ENCODE results near the gene ZNF283. TPM values are rescaled to one million over a fixed set of nuclear protein-coding genes. Genes with fewer than 3 reads are reported as not detected.

The ZNF283 gene
- total RNA-seq, result 5.4 and 20.7 TPM in 2 replicates

DNA sequence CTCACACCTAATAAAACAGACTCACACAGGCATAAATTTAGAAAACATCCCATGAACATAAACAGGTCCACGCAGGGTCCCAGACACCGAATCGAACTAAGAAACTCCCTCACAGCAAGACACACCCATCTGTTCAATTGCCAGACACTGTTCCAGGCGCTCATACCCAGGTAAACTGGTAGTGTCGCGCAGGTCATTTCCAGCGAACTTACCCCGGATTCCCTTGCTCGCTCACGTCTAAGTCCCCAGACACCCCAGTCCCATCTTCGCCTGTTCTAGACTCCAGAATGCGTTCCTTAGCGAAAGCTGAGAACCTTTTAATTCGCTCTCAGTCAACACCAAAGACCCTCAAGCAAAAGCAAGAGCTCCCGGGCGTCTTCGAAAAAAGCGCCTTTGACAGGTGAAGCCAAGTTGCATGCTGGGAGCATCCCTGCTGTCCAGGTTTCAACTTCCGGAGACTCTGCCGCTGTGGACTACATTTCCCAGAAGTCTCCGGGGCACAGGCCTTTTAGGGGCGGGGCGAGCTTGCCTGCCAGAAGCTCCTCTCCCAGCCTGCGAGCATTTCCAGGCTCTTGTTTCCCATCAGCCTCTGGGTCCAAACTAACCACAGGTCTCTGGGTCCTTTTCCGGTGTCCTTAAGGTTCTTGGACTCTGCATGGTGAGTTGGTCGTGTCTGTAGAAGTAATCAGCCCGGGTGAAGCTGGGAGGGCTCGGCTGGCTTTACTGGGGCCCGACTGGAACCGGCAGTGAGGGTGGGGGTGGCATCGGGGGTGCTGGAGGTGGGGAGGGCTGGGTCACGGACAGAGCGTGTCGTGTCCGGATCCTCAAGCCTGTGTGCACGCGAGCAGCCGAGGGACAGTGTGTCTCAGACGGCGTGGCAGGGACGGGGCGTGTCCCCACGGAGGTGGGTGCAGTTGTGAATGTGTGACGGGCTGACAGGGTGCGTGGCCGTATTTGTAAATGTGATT is at the start of gene ZNF283:
Gene ZNF283 (plus strand): TSS at position 535 of the 968 bp plus-strand sequence. CDS start 6,184 bp downstream, outside the sequence.
- DNase-seq (ENCODE audit: low read depth), result peak; percentile 92

DNA sequence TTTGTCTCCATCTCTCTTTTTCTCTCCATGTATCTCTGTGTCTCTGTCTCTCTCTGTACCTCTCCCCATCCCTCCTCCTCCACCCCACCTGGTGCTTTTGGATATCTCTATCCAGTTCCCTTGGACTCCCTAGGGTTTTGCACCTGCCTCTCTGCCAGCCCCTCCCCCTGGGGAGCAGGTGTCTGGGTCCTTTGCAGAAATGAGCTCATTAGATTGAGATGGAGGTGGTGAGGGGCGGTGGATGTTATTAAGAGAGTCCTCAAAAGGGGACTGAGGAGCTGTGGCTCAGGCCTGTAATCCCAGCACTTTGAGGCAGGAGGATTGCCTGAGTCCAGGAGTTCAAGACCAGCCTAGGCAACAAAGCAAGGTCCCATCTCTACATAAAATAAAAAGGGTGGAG is 48.5 kb upstream of the ZNF283 start:
- no peak for DNase-seq (ENCODE audit: low read depth)

DNA sequence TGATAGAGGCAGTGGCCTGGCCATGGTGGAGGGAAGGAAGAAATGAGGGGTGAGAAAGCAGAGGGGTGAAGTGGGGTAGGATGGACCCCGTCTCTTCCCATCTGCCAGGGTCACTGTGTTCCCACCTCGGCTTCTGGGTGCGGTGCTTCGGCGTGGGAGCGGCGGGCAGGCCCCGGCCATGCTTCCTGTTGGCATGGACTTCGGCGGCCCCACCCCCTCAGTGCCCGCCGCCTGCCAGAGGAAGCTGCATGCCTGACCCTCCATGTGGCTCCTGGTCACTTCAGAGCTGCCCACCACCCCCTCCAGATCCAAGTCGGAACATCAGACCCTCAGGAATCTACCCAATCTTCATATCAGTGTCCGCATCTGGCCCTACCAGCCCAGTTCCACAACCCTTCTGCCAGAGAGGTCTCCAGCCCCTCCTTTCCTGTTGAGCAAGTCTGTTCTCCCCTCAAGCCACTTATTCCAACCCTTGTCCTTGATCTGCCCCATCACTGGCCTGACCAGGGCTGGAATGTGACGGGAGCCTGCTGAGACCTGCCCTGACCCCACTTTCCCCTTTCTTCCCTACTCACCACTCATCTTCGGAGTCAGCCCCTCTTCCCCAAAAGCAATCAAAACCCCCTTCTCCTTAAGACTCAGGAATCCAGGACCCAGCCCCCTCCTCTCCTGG is 47.8 kb upstream of the ZNF283 start:
- DNase-seq (ENCODE audit: low read depth), result no peak

DNA sequence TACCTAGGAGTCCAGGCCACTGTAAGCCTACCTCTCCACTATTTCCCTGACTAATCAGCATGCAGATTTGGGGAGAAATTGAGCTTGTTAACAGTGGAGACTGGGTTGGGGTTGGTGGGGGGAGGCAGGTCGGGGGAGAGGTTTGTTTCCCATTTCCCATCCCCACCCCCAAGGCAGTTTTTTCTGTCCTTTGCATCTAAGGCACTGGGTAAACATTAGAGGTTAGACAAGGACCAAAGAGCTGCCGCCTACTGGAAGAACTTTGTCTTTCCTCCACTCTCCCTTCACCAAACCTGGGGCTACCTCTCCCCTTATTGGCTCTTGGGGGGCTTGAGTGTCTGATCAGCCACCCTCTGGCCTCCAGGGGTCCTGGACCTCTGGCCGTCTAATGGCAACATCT is 47.3 kb upstream of the ZNF283 start:
- no peak for DNase-seq (ENCODE audit: low read depth)

DNA sequence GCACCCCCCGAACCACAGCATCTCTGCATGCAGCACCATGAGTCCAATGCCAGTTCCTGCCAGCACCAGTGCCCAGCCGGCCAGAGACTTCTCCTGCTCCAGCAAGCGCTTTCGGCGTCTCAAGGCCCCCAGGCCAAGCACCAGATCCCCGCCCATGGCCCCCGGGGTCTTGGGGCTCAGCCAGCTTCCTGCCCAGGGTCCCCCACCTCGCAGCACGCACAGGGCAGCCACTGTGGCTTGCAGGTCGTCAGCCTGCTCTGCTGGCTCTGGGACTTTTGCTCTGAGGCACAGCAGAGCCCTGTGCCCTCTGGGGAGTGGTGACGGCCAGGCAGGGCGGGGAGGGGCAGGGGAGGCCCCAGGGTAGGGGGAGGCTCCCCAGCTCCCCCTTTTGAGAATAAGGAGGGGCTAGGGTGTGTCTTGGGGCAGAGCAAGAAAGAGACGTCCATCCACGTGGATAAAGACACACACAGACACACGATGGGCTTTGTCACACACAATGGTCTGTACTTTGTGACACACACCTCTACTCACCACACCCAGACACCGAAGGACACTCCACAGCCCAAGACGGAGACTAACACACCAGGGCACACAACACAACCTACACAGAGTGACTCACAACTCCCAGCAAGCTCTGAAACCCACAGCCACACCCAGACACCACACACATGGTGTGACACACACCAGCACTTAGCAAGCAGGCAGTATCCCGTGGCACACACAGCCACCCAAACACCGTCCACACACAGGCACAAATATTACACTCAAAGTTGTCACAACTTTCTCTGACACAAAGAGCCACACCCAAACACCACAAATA is 46.2 kb upstream of the ZNF283 start, which contains the start of gene KCNN4:
Gene KCNN4 (minus strand): TSS at position 268 of the 820 bp plus-strand sequence. CDS start 112 bp downstream, at position 156.
- DNase-seq (ENCODE audit: low read depth), result peak; percentile 68

DNA sequence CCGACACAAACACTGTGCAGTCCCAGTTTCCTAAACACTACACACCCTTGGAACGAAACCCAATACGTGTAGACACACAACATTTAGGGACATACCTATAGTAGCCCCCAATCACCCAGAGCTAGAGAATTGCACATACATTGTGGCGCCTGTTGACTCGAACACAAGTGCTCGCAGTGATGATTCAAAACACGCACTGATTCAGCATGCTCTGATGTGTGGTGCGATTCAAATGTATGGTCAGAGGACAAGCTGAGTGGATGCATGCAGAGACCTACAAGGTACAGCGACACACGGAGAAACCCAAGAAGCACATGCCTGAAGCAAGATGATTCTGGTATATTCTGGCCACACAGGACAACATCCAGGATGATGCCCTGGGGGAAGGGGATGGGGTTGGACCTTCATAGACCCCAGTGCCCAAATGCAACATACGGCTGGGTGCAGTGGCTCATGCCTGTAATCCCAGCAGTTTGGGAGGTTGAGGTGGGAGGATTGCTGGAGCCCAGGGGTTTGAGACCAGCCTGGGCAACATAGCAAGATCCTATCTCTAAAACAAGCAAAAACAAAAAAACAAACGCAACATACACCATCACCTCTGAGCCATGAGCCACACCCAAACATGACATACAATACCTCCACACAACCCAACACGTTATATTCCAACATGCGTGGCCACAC is 45.4 kb upstream of the ZNF283 start:
- DNase-seq (ENCODE audit: low read depth), result no peak

DNA sequence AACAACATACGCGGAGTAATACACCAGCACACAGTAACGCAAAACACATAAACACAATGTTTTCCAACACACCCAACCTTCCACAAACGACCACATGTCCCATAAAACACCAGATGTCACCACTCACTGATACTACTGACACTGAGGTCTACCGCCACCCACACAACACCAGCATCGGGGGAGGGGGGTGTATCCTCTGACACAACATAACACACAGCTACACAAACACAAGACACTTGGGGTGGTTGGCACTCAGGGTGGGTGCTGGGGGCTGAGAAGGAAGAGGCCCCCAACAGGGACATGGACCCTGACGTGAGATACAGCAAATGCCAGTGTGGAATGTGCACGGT is 44.8 kb upstream of the ZNF283 start:
- no peak for DNase-seq (ENCODE audit: low read depth)

DNA sequence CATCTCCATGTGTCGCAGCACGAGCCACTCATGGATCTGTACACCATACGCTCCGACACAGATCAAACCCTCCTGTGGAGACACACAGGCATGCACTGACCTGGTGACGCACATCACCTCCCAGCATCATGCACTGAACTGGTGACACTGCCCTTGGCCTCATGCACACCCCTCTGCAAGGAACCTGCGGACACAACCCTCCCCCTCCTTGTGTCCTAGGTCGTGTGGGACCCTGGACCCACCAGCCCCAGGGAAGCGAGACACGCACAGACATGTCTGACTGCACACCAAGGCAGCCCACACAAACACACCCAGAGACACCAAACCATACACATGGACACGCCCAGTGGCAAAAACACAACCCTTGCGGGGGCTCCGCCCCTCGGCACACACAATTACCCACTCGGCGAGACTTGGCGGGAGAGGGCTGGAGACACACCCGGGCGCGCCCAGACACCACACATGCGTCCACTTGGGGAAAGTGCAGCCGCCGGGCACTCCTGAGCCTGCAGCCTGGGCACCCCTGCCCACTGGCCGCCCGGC is 44.4 kb upstream of the ZNF283 start:
- no peak for DNase-seq (ENCODE audit: low read depth)

DNA sequence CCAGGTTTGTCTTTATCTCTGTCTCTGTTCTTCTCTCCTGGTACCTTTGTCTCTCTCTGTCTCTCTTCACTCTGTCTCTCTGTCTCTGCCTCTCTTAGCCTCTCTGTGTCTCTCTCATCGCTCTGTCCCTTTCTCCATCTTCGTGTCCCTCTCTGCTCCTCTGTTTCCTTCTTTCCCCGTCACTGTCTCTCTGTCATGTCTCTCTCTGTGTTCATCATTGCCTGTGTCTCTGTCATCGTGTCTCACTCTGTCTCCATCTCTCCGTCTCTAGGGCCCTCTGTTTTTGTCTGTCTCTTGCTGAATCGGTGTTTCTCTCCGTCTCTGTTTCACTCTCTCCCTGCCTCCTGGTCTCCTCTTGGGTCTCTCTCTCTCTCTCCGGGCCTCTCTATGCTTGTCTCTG is 43.5 kb upstream of the ZNF283 start:
- DNase-seq (ENCODE audit: low read depth), result no peak

DNA sequence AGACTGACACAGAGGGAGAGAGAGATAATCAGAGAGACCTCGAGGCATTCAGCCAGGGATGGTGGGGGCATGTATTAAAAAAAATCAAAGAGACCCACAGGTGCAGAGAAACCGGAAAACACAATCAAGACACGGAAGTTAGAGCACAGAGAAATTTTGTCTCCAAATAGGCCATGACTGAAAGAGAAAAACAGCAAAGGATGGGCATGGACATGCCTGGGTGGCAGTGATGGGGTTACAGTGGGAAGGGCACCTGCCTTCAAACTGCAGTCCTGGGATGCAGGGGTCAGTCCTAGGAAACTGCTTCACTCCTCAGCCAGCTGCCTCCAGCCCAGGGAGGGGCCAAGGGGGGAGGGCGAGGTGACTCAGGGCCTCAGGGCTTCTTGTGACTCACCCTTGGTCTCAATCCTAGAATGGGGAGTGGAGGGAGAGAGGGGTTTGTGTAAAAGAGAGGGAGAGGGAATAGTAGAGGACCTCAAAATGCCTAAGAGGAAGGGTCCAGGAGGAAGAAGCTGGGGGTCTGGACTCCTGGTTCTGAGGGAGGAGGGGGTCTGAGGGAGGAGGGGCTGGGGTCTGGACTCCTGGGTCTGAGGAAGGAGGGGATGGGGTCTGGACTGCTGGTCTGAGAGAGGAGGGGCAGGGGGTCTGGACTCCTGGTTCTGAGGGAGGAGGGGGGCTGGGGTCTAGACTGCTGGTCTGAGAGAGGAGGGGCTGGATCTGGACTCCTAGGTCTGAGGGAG is 42.7 kb upstream of the ZNF283 start:
- peak; percentile 79 for DNase-seq (ENCODE audit: low read depth)

DNA sequence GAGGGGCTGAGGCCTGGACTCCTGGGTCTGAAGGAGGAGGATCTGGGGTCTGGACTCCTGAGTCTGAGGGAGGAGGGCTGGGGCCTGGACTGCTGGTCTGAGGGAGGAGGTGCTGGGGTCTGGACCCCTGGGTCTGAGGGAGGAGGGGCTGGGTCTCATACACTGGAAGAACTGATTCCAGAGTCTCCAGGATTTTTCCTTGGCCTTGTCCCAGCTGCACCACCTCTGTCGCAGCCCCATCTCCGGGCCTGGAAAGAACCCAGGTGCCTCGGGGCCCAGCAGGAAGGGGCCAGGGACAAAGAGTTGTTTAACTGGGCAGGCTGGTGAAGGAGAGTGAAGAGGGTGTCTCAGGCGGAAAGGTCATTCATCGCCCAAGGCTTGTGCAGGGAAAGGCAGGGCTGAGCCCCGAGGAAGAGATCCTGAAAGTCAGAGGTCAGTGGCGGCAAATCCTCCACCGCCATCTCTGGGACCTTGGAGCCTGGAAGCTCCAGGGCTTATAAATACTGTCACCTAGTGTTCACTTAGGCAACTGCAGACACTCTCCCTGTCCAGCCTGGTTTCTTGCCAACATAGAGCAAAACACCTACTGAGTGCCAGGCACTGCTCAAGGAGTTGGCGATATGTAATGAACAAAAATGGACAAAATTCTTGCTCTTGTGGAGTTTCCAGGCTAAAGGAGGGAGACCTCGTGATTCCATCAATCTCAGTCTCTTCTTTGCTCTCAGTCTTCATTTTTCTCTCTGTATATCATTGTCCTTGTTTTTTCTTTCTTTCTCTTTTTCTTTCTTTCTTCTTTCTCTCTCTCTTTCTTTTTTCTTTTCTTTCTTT is 41.9 kb upstream of the ZNF283 start:
- peak; percentile 65 for DNase-seq (ENCODE audit: low read depth)

DNA sequence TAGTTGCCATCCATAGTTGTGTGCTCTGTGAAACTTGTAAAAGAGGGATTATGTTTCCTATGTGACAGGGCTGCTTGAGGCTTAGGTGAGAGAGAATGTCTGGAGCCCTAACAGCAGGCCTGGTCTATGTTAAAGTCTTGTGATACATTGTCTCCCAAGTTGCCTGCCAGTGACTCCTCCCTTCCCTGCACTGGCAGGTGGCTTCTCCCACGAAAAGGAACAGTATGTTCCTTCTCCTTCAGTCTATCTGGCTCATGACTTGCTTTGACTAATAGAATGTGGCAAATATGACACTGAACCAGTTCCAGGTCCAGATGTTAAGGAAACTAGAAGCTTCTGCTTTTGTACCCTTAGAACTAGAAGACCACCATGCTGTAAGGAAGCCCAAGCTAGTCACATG is 40.5 kb upstream of the ZNF283 start:
- DNase-seq (ENCODE audit: low read depth), result no peak

DNA sequence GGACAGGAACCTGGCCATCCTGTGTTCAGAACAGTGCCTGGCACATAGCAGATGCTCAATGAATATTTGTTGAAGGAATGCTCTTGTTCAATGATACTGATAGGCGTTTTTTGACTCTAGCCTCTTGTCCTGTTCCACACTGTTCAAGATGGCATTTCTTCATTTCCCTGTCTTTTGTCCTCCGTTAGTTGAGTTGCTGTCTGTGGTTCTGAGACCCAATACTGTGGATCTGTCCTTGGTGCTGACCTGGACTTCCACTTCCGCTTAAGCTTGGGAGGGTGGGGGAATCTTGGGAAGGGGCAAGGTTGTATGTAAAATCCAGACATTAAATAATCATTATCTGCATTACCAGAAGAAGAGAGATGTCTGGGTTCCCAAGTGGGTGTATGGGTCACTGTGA is 38.1 kb upstream of the ZNF283 start:
- DNase-seq (ENCODE audit: low read depth), result peak; percentile 52

DNA sequence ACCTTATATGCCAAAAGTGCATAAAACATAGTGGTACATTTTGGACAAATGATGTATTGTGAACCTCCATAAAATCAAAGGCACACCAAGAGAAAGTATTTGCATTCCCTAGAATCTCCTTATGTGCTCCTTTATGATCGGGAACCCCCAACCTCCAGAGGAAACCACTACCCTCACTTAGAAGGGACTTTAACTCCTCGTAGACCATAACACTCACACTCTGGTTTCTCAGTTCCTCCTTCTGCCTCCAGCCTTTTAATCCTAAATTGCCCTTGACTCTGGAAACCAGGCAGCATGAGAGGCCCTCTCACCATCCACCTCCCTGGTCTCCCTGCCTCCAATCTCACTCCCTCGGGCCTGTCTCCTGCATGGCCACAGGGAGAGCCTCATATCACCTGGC is 36.5 kb upstream of the ZNF283 start:
- no peak for DNase-seq (ENCODE audit: low read depth)

DNA sequence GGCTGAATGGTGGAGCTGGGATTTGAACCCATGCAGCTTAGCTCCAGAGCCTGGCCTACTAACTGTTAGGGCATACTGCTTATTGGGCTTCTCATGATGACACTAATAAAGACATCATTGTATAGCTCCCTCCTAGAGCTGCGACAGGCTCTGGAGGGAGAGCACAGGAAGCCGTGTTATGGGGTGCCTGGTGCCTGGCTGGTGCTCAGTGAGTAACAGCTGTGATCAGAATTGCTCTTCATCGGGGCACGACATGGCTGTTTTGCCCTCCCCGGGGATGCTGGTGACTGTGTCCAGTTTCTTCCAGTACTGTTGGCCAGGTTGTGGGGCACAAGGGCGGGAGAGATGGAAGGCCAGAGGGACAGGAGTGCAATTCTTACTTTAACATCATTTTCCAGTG is 30.0 kb upstream of the ZNF283 start:
- DNase-seq (ENCODE audit: low read depth), result no peak

DNA sequence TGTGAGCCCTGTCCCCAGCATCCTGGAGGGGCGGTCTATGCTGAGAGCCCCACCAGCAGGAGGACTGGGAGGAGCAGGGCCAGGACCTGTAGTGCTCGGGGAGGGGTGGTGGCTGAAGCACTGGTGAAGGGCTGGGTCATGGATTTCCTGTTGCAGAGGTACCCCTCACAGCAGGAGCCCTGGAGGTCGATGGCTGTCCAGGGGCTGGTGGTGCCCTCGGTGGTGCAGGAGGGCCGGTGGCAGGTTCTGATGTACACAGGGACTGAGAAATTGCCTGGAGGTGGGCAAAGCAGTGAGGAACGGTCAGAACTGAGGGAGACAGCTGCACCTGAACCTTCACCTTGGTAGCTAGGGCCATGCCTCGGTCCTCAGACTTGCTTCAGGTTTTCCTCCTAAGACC is 29.6 kb upstream of the ZNF283 start:
- DNase-seq (ENCODE audit: low read depth), result no peak

DNA sequence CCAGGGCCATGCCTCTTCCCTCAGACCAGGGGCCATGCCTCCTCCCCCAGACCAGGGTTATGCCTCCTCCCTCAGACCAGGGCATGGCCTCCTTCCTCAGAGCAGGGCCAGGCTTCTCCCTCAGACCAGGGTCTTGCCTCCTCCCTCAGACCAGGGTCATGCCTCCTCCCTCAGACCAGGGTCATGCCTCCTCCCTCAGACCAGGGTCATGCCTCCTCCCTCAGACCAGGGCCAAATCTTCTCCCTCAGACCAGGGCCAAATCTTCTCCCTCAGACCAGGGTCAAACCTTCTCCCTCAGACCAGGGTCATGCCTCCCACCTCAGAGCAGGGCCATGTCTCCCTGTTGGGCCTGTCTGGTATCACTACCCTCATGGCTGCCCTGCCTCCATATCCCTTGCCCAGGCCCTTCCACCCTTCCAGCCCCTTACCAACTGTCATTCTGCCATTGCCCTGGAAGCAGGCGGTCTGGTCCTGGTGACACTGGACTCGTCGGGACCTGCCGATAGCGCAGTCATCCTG is 29.0 kb upstream of the ZNF283 start:
- no peak for DNase-seq (ENCODE audit: low read depth)

DNA sequence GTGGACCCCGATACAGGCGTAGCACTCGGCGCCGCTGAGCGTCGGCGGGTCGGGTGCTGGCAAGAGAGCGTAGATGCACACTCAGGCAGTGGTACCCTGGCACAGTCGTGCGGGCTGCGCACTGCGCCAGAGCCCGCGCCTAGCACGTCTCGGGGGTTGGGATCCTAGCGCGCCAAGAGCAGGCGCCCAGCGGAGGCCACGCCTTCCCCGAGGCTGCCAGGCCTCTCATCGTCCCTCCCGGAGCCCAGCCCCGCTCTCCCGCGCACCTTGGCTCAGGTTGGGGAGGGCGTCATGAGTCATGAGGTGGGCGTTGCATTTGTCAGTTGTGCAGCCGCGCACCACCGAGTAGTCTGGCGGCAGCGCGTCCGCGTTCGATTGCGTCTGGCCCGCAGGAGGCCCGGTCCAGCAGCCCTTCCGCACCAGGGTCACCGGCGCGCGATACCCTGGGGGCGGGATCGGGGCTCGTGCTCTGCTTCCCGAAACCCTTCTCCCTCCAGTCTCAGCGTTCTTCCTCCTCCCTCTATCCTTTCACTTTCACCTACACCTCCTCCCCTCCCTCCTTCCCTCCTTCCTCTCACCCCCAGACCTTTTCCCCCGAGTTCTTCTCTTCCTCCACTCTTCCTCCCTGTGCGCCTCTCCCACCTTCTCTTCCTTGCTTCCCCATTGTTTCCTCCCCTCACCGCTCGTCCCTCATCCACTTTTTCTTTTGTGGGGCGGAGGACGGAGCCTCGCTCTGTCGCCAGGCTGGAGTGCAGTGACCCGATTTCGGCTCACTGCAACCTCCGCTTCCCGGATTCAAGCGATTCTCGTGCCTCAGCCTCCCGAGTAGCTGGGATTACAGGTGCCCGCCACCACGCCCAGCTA is 28.3 kb upstream of the ZNF283 start:
- peak; percentile 29 for DNase-seq (ENCODE audit: low read depth)

Measured in renal cortical epithelial cell (primary cell).